Endodermal cell (in vitro differentiated cells): Measurements from ENCODE around the gene RIOK3. TPM values are rescaled to one million over a fixed set of nuclear protein-coding genes. Genes with fewer than 3 reads are reported as not detected.

Source experiments
- DNase-seq: peaks from one replicate; pipeline ENCODE4 v3.0.0-alpha.2; 2017
- H3K27ac ChIP-seq: 2 replicates; pipeline ENCODE4 v1.5.1; 2013; ENCODE audit warnings: mild to moderate bottlenecking, low read depth, low read length, moderate library complexity
- H3K27me3 ChIP-seq: 2 replicates; pipeline ENCODE4 v1.6.1; 2013; ENCODE audit warnings: mild to moderate bottlenecking, low read length, moderate library complexity; ENCODE audit not compliant: insufficient read depth, control insufficient read depth, poor library complexity, severe bottlenecking
- H3K36me3 ChIP-seq: 2 replicates; pipeline ENCODE4 v1.7.0; 2013; ENCODE audit warnings: mild to moderate bottlenecking, low read length, moderate library complexity; ENCODE audit not compliant: control insufficient read depth, insufficient read depth
- H3K4me1 ChIP-seq: one replicate; pipeline ENCODE4 v1.7.0; 2013; ENCODE audit warnings: low read length; ENCODE audit not compliant: control insufficient read depth, insufficient read depth
- H3K4me3 ChIP-seq: 2 replicates; pipeline ENCODE4 v1.5.1; 2013; ENCODE audit warnings: mild to moderate bottlenecking, low read length, moderate library complexity
- H3K9ac ChIP-seq: 2 replicates; pipeline ENCODE4 v1.6.1; 2013; ENCODE audit warnings: mild to moderate bottlenecking, low read length, moderate library complexity; ENCODE audit not compliant: poor library complexity, severe bottlenecking; ENCODE audit errors: extremely low read depth
- H3K9me3 ChIP-seq: 2 replicates; pipeline ENCODE4 v1.6.1; 2013; ENCODE audit warnings: mild to moderate bottlenecking, low read length, moderate library complexity; ENCODE audit not compliant: control insufficient read depth
- H3K27ac Mint-ChIP-seq: 2 replicates; pipeline ENCODE4 v1.8.0; 2020; ENCODE audit warnings: mixed read lengths
- H3K27me3 Mint-ChIP-seq: 2 replicates; pipeline ENCODE4 v1.8.0; 2021; ENCODE audit warnings: mild to moderate bottlenecking, mixed read lengths; ENCODE audit not compliant: insufficient read depth
- H3K36me3 Mint-ChIP-seq: 2 replicates; pipeline ENCODE4 v1.8.0; 2020; ENCODE audit warnings: low read depth, mixed read lengths
- H3K4me1 Mint-ChIP-seq: 2 replicates; pipeline ENCODE4 v1.8.0; 2020; ENCODE audit warnings: mixed read lengths
- H3K4me3 Mint-ChIP-seq: 2 replicates; pipeline ENCODE4 v1.8.0; 2020; ENCODE audit warnings: mild to moderate bottlenecking, moderate library complexity, mixed read lengths
- H3K9me3 Mint-ChIP-seq: 2 replicates; pipeline ENCODE4 v1.8.0; 2020; ENCODE audit warnings: mild to moderate bottlenecking, mixed read lengths
- WGBS, 2 experiments: methylation state at CpG; one replicate each; pipeline versions ENCODE4 v1.1.5 to v1.1.7; 2013; ENCODE audit warnings: missing lambda C conversion rate in 2 of 2, mixed read lengths in 1 of 2; ENCODE audit not compliant: insufficient coverage in 1 of 2, insufficient read length in 1 of 2; 5-methylcytosine and 5-hydroxymethylcytosine counted together
- total RNA-seq, 2 donors: library from RNA; stranded (reverse); fragmentation: NEBNext Ultra II Directional in 1 of 2; extraction: Animal tissue kit (Norgen Biotek cat#: 25700) in 1 of 2; gene quantifications; 2 replicates in 1 of 2; 3 replicates in 1 of 2; pipeline ENCODE4 v1.2.1, GENCODE V29; 2021
- TF ChIP-seq, protein P1 (sequence below): fragments of 200-600 bp; sonication (generic); conservative IDR thresholded peaks from 2 replicates; pipeline ENCODE4 v1.5.0; 2021; ENCODE audit warnings: antibody characterized with exemption, mild to moderate bottlenecking

Gene RIOK3
- total RNA-seq, 2 donors from 2014 or later = 31.2 to 45.0 TPM

DNA sequence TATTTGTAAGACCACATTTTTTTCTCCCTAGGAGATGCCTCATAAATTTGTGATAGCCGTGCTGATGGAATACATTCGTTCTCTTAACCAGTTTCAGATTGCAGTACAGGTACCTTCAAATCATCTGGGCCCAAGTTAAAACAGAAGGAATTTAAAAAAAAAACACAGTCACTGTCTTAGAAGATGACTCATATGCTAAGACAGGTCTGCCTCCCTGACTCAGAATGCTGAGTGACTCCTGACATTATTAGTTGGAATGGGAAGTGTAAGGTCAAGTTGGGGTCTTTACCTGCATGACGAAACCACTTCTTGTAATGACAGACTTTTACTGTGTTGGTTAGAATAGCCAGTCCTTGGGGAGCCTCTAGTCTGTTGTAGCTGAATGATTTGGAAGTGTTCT lies 76.5 kb downstream of the RIOK3 start:
- Histone ChIP-seq H3K9me3 (no peaks in the 10 kb centered on the region), H3K9ac (no peak overlapping the region), H3K27ac (no peak overlapping the region), H3K4me3 (no peak overlapping the region), H3K4me1 (no peaks in the 10 kb centered on the region), H3K36me3 (peaks cover 87% of the 10 kb centered on the region), H3K27me3 (no peaks in the 10 kb centered on the region)
- WGBS, 2 experiments = 92 to 100% methylated on average over 3 of the region's 3 CpGs
- DNase-seq = no peak
- Mint-ChIP-seq H3K9me3 (no peaks in the 10 kb centered on the region), H3K27me3 (no peaks in the 10 kb centered on the region), H3K27ac (peak overlapping the region; percentile 9), H3K4me3 (no peak overlapping the region), H3K36me3 (peaks cover 81% of the 10 kb centered on the region), H3K4me1 (no peaks in the 10 kb centered on the region)
- TF ChIP-seq, protein P1, sequence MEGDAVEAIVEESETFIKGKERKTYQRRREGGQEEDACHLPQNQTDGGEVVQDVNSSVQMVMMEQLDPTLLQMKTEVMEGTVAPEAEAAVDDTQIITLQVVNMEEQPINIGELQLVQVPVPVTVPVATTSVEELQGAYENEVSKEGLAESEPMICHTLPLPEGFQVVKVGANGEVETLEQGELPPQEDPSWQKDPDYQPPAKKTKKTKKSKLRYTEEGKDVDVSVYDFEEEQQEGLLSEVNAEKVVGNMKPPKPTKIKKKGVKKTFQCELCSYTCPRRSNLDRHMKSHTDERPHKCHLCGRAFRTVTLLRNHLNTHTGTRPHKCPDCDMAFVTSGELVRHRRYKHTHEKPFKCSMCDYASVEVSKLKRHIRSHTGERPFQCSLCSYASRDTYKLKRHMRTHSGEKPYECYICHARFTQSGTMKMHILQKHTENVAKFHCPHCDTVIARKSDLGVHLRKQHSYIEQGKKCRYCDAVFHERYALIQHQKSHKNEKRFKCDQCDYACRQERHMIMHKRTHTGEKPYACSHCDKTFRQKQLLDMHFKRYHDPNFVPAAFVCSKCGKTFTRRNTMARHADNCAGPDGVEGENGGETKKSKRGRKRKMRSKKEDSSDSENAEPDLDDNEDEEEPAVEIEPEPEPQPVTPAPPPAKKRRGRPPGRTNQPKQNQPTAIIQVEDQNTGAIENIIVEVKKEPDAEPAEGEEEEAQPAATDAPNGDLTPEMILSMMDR = no peak

DNA sequence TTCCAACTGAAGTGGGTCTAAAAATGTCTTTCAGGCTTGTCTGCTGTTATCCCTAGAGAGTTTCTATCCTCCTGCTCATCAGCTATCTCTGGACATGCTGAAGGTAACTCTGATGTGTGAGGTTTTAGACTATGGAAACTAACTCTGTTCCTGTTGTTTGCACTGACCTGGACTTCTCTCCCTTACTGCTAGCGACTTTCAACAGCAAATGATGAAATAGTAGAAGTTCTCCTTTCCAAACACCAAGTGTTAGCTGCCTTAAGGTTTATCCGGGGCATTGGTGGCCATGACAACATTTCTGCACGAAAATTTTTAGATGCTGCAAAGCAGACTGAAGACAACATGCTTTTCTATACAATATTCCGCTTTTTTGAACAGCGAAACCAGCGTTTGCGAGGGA lies 77.1 kb downstream of the RIOK3 start:
- Histone ChIP-seq H3K9me3 (no peaks in the 10 kb centered on the region), H3K4me3 (no peak overlapping the region), H3K36me3 (peaks cover 92% of the 10 kb centered on the region), H3K27ac (no peak overlapping the region), H3K9ac (no peak overlapping the region), H3K27me3 (no peaks in the 10 kb centered on the region), H3K4me1 (no peaks in the 10 kb centered on the region)
- H3K4me3 Mint-ChIP-seq = no peak overlapping the region
- no peaks in the 10 kb centered on the region for H3K27me3 Mint-ChIP-seq
- H3K4me1 Mint-ChIP-seq = no peaks in the 10 kb centered on the region
- H3K27ac Mint-ChIP-seq = peak overlapping the region; percentile 15
- no peak for DNase-seq
- no peaks in the 10 kb centered on the region for H3K9me3 Mint-ChIP-seq
- TF ChIP-seq, protein P1 = no peak
- 93 to 98% methylated on average over 7 of the region's 7 CpGs for WGBS, 2 experiments
- H3K36me3 Mint-ChIP-seq = peaks cover 85% of the 10 kb centered on the region

DNA sequence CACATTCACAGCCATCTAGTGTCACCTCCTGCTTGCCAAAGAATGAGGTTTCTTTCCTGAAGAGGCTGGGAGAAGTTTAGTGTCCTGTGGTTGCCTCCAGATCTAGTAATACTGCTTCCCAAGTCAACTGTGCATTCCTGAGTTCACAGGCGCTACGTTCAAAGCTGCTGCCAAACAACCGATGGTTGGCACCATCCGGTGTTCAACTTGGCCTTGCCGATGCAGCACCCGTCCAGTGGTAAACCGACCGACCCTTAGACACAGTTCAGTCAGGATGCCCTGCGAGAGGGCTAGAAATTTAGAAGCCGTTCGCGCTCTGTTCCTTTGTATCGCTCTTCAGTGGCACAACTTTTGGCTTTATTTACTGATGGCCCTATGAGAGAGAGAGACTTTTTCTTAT lies 78.8 kb downstream of the RIOK3 start:
- TF ChIP-seq, protein P1 = no peak
- H3K4me1 Mint-ChIP-seq = no peaks in the 10 kb centered on the region
- no peaks in the 10 kb centered on the region for H3K27me3 ChIP-seq
- H3K27ac Mint-ChIP-seq = no peak overlapping the region
- H3K4me1 ChIP-seq = no peaks in the 10 kb centered on the region
- H3K4me3 Mint-ChIP-seq = no peak overlapping the region
- H3K4me3 ChIP-seq = no peak overlapping the region
- peak overlapping the region; percentile 32 for H3K27ac ChIP-seq
- peaks cover 86% of the 10 kb centered on the region for H3K36me3 Mint-ChIP-seq
- peaks cover 93% of the 10 kb centered on the region for H3K36me3 ChIP-seq
- WGBS, 2 experiments = 97 to 99% methylated on average over 12 to 13 of the region's 13 CpGs
- H3K27me3 Mint-ChIP-seq = no peaks in the 10 kb centered on the region
- H3K9ac ChIP-seq = no peak overlapping the region
- H3K9me3 ChIP-seq = no peaks in the 10 kb centered on the region
- H3K9me3 Mint-ChIP-seq = no peaks in the 10 kb centered on the region
- DNase-seq = no peak

Other genes with a start within 250 kb of the RIOK3 start
- 10 to 100 TPM; 18.3 to 19.1 TPM for gene RMC1, start 50.2 kb downstream of the RIOK3 start, total RNA-seq
- 10 to 100 TPM; 43.6 to 44.9 TPM for gene NPC1, start 133.2 kb downstream of the RIOK3 start, total RNA-seq
- under 1 TPM; 0.44 to 0.73 TPM for gene ANKRD29, start 209.6 kb downstream of the RIOK3 start, total RNA-seq
- gene LAMA3, start 236.2 kb downstream of the RIOK3 start, total RNA-seq = 1 to 10 TPM in 1 of 2 donors, under 1 TPM in 1; 0.58 to 1.3 TPM